Right lobe of liver (tissue), 4 donors: ENCODE results near the gene GULP1.
A peak's percentile ranks its signal among the peaks of the same experiment; 100 is the strongest.

Experiments used
- POLR2A ChIP-seq: fragments of 450-650 bp; IDR thresholded peaks from one replicate; pipeline ENCODE4 v1.6.1; 2017; ENCODE audit warnings: antibody characterized with exemption, mild to moderate bottlenecking
- TF ChIP-seq, protein P1 (sequence below), 4 donors: fragments of 200-600 bp in 3 of 4; fragments of 450-650 bp in 1 of 4; IDR thresholded peaks; one replicate each; pipeline versions ENCODE4 v1.5.1 to v1.8.0; 2016 to 2022; ENCODE audit warnings: antibody characterized with exemption in 4 of 4, mild to moderate bottlenecking in 2 of 4
- donor health status: DM: no; HTN: no; CAD: no.
- donor health status: DM: no; HTN: no; CAD: no.
- donor health status: DM: no; HTN: yes; CAD: no.

DNA sequence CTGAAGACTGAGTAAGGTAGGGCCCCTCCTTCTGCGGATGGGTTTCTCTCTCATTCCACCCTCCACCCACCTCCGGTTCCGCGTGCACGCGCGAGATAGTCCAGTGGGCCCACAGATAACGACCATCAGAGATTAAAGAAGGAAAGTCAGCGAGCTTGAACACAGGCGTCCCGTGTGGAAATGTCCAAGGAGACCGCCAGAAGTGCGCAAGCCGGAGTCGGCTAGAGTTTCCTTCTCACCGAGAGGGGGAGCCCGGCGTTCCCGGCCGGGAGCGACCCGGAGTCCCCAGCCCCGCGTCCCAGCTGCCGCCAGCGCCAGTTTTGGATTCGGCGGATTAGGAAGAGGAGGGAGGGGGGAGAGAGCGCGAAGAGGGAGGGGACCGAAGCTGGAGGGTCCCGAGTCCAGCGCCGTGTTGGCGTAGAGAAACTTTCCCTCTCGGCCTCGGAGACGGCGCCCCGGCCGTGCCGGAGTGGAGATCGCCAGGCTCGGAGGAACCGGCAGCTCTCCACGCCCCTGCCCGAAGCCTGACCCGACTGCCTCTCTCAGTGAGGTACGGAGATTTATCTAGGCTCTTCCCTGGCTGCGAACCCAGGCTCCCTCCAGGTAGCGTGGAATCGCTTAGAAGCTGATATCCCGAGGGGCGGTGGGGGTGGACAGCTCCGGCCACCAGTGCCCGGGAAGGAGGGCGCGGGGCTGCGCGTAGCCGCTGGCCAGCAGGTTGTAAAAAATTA is at the start of gene GULP1:
- TF ChIP-seq, protein P1, sequence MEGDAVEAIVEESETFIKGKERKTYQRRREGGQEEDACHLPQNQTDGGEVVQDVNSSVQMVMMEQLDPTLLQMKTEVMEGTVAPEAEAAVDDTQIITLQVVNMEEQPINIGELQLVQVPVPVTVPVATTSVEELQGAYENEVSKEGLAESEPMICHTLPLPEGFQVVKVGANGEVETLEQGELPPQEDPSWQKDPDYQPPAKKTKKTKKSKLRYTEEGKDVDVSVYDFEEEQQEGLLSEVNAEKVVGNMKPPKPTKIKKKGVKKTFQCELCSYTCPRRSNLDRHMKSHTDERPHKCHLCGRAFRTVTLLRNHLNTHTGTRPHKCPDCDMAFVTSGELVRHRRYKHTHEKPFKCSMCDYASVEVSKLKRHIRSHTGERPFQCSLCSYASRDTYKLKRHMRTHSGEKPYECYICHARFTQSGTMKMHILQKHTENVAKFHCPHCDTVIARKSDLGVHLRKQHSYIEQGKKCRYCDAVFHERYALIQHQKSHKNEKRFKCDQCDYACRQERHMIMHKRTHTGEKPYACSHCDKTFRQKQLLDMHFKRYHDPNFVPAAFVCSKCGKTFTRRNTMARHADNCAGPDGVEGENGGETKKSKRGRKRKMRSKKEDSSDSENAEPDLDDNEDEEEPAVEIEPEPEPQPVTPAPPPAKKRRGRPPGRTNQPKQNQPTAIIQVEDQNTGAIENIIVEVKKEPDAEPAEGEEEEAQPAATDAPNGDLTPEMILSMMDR (IDR thresholded peaks at IDR 0.05) = peak; percentile 22 to 57 (median 50)
- no peak for TF ChIP-seq POLR2A
